ENCODE data around the gene GMPR2.

DNA sequence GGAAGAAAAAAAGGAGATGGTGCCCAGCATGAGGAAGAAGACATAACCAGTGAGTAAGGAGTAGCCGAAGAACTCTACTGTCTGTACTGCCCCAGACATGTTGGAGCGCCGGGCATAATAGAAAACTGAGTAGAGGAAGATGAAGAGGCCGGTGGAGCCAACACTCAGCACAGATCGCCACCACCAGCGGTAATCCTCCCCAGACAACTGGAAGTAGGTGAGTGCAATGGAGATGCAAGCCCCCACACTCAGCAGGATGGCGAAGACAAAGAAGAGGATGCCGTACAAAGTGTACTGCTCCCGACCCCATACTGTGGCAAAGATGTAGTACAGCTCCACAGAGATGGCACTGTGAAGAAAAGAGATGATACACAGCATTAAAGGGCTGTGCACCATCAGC, 43.3 kb upstream of the GMPR2 start:
- TF ChIP-seq BHLHE40 (IDR thresholded peaks at IDR 0.05; ENCODE audit: low read depth, low read length) (no peak), POLR2A (IDR thresholded peaks at IDR 0.05; ENCODE audit: low read depth, low read length) (no peak), RAD21 (IDR thresholded peaks at IDR 0.05; ENCODE audit: low read length) (no peak), RFX5 (IDR thresholded peaks at IDR 0.05; ENCODE audit: low read depth, low read length) (no peak), MXI1 (IDR thresholded peaks at IDR 0.05; ENCODE audit: borderline replicate concordance, low read depth, low read length) (no peak), CHD1 (IDR thresholded peaks at IDR 0.05; ENCODE audit: low read depth, low read length) (no peak), RCOR1 (IDR thresholded peaks at IDR 0.05; ENCODE audit: insufficient replicate concordance, low read length) (no peak)
- TF ChIP-seq, protein P1, sequence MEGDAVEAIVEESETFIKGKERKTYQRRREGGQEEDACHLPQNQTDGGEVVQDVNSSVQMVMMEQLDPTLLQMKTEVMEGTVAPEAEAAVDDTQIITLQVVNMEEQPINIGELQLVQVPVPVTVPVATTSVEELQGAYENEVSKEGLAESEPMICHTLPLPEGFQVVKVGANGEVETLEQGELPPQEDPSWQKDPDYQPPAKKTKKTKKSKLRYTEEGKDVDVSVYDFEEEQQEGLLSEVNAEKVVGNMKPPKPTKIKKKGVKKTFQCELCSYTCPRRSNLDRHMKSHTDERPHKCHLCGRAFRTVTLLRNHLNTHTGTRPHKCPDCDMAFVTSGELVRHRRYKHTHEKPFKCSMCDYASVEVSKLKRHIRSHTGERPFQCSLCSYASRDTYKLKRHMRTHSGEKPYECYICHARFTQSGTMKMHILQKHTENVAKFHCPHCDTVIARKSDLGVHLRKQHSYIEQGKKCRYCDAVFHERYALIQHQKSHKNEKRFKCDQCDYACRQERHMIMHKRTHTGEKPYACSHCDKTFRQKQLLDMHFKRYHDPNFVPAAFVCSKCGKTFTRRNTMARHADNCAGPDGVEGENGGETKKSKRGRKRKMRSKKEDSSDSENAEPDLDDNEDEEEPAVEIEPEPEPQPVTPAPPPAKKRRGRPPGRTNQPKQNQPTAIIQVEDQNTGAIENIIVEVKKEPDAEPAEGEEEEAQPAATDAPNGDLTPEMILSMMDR (conservative IDR thresholded peaks at IDR 0.05; ENCODE audit: low read depth, low read length): no peak

Data from IMR-90 (cell line).